ENCODE measurements around the gene RNASET2.

- TF ChIP-seq DMAP1 (CRISPR knock-in tag; IDR thresholded peaks at IDR 0.05), result no peak
- TF ChIP-seq, protein P1, sequence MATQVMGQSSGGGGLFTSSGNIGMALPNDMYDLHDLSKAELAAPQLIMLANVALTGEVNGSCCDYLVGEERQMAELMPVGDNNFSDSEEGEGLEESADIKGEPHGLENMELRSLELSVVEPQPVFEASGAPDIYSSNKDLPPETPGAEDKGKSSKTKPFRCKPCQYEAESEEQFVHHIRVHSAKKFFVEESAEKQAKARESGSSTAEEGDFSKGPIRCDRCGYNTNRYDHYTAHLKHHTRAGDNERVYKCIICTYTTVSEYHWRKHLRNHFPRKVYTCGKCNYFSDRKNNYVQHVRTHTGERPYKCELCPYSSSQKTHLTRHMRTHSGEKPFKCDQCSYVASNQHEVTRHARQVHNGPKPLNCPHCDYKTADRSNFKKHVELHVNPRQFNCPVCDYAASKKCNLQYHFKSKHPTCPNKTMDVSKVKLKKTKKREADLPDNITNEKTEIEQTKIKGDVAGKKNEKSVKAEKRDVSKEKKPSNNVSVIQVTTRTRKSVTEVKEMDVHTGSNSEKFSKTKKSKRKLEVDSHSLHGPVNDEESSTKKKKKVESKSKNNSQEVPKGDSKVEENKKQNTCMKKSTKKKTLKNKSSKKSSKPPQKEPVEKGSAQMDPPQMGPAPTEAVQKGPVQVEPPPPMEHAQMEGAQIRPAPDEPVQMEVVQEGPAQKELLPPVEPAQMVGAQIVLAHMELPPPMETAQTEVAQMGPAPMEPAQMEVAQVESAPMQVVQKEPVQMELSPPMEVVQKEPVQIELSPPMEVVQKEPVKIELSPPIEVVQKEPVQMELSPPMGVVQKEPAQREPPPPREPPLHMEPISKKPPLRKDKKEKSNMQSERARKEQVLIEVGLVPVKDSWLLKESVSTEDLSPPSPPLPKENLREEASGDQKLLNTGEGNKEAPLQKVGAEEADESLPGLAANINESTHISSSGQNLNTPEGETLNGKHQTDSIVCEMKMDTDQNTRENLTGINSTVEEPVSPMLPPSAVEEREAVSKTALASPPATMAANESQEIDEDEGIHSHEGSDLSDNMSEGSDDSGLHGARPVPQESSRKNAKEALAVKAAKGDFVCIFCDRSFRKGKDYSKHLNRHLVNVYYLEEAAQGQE (IDR thresholded peaks at IDR 0.05; ENCODE audit: borderline replicate concordance in 1 of 2, low read depth in 1 of 2, low read length in 2 of 2), result no peak
- TF ChIP-seq HOXA7 (CRISPR knock-in tag; IDR thresholded peaks at IDR 0.05), result no peak
- no peak for TF ChIP-seq ZNF766 (CRISPR knock-in tag; IDR thresholded peaks at IDR 0.05; ENCODE audit: borderline replicate concordance)
- TF ChIP-seq ZNF800 (CRISPR knock-in tag; IDR thresholded peaks at IDR 0.05), result no peak
- TF ChIP-seq JUN (CRISPR knock-in tag; IDR thresholded peaks at IDR 0.05), result no peak
- TF ChIP-seq, protein P2, sequence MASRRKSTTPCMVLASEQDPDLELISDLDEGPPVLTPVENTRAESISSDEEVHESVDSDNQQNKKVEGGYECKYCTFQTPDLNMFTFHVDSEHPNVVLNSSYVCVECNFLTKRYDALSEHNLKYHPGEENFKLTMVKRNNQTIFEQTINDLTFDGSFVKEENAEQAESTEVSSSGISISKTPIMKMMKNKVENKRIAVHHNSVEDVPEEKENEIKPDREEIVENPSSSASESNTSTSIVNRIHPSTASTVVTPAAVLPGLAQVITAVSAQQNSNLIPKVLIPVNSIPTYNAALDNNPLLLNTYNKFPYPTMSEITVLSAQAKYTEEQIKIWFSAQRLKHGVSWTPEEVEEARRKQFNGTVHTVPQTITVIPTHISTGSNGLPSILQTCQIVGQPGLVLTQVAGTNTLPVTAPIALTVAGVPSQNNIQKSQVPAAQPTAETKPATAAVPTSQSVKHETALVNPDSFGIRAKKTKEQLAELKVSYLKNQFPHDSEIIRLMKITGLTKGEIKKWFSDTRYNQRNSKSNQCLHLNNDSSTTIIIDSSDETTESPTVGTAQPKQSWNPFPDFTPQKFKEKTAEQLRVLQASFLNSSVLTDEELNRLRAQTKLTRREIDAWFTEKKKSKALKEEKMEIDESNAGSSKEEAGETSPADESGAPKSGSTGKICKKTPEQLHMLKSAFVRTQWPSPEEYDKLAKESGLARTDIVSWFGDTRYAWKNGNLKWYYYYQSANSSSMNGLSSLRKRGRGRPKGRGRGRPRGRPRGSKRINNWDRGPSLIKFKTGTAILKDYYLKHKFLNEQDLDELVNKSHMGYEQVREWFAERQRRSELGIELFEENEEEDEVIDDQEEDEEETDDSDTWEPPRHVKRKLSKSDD (CRISPR knock-in tag; IDR thresholded peaks at IDR 0.05; ENCODE audit: low read depth), result no peak
- TF ChIP-seq EP300 (IDR thresholded peaks at IDR 0.05; ENCODE audit: low read depth in 2 of 2, low read length in 2 of 2), result no peak
- no peak for TF ChIP-seq EP300 (CRISPR knock-in tag; IDR thresholded peaks at IDR 0.05; ENCODE audit: borderline replicate concordance)
- no peak for TF ChIP-seq E2F5 (CRISPR knock-in tag; conservative IDR thresholded peaks at IDR 0.05)
- TF ChIP-seq ZNF562 (CRISPR knock-in tag; IDR thresholded peaks at IDR 0.05; ENCODE audit: borderline replicate concordance), result no peak
- TF ChIP-seq ZNF703 (CRISPR knock-in tag; IDR thresholded peaks at IDR 0.05; ENCODE audit: borderline replicate concordance), result no peak
- TF ChIP-seq FOXK1 (CRISPR knock-in tag; IDR thresholded peaks at IDR 0.05; ENCODE audit: borderline replicate concordance, low read depth), result no peak
- TF ChIP-seq ZNF609 (CRISPR knock-in tag; IDR thresholded peaks at IDR 0.05; ENCODE audit: borderline replicate concordance), result no peak
- no peak for TF ChIP-seq MXI1 (IDR thresholded peaks at IDR 0.05; ENCODE audit: borderline replicate concordance, low read depth, low read length)
These were observed 22.2 kb downstream of the RNASET2 start for GRCh38 chr6:166934174-166934573.

All from HepG2 (cell line).